Kidney glomerular epithelial cell (primary cell): ENCODE results near the gene APOL1.
"Not testable (repeated sequence)": the region's sequence is repeated elsewhere in the genome, so short reads cannot be mapped to it uniquely, and the experiment has no call there.

Source experiments
- DNase-seq: peaks from one replicate; lab custom pipeline; 2025; lab: John Stamatoyannopoulos, UW

Gene APOL1

GRCh38 chr22:36252754-36253522 lies at the start of gene APOL1:
TSS of gene APOL1 (plus strand) at chr22:36253133. CDS start at chr22:36254956, 1,823 bp downstream.
- DNase-seq = peak; percentile 52

- not testable (repeated sequence) for DNase-seq
These were observed 49.5 kb upstream of the APOL1 start for GRCh38 chr22:36203441-36203840.

GRCh38 chr22:36204001-36204631 lies 48.8 kb upstream of the APOL1 start:
- DNase-seq = no peak

- DNase-seq = no peak
These were observed 48.3 kb upstream of the APOL1 start for GRCh38 chr22:36204632-36205015.

GRCh38 chr22:36205573-36205972 lies 47.4 kb upstream of the APOL1 start:
- not testable (repeated sequence) for DNase-seq

- no peak for DNase-seq
These were observed 46.7 kb upstream of the APOL1 start for GRCh38 chr22:36206255-36206654.

GRCh38 chr22:36208162-36208765 lies 44.7 kb upstream of the APOL1 start:
- no peak for DNase-seq

- no peak for DNase-seq
These were observed 44.0 kb upstream of the APOL1 start for GRCh38 chr22:36208914-36209313.

GRCh38 chr22:36209488-36209908 lies 43.4 kb upstream of the APOL1 start:
- not testable (repeated sequence) for DNase-seq

- DNase-seq = no peak
These were observed 42.7 kb upstream of the APOL1 start for GRCh38 chr22:36210224-36210623.

GRCh38 chr22:36211237-36211861 lies 41.6 kb upstream of the APOL1 start:
- DNase-seq = peak; percentile 22

- no peak for DNase-seq
These were observed 40.0 kb upstream of the APOL1 start for GRCh38 chr22:36212901-36213300.

GRCh38 chr22:36213586-36213985 lies 39.3 kb upstream of the APOL1 start:
- DNase-seq = no peak

GRCh38 chr22:36215981-36216380 lies 37.0 kb upstream of the APOL1 start:
- DNase-seq = no peak

GRCh38 chr22:36218648-36219193 lies 34.2 kb upstream of the APOL1 start:
- DNase-seq = no peak

- no peak for DNase-seq
These were observed 32.4 kb upstream of the APOL1 start for GRCh38 chr22:36220451-36220921.

- DNase-seq = peak; percentile 17
These were observed 30.9 kb upstream of the APOL1 start for GRCh38 chr22:36221799-36222751.

GRCh38 chr22:36222887-36223450 lies 30.0 kb upstream of the APOL1 start:
- no peak for DNase-seq

- DNase-seq = no peak
These were observed 29.4 kb upstream of the APOL1 start for GRCh38 chr22:36223504-36223903.

GRCh38 chr22:36224245-36224644 lies 28.7 kb upstream of the APOL1 start:
- DNase-seq = no peak
